Measurements from ENCODE around the gene GNL1.
A peak's percentile ranks its signal among the peaks of the same experiment; 100 is the strongest.

The GNL1 gene

GRCh38 chr6:30556066-30556905 is at the start of gene GNL1:
GNL1 (minus strand) TSS chr6:30556489; CDS start chr6:30556203, 286 bp downstream.
- peak; percentile 93 for DNase-seq (ENCODE audit: low spot score)

GRCh38 chr6:30603961-30604360 is 47.7 kb upstream of the GNL1 start:
- DNase-seq (ENCODE audit: low spot score) = no peak

GRCh38 chr6:30601815-30602641 is 45.7 kb upstream of the GNL1 start:
- no peak for DNase-seq (ENCODE audit: low spot score)

- no peak for DNase-seq (ENCODE audit: low spot score)
Measured at GRCh38 chr6:30601436-30601814, 45.1 kb upstream of the GNL1 start.

- DNase-seq (ENCODE audit: low spot score) = no peak
Measured at GRCh38 chr6:30600451-30600961, 44.2 kb upstream of the GNL1 start.

GRCh38 chr6:30599625-30600324 is 43.5 kb upstream of the GNL1 start:
- DNase-seq (ENCODE audit: low spot score) = no peak

- no peak for DNase-seq (ENCODE audit: low spot score)
Measured at GRCh38 chr6:30598912-30599624, 42.8 kb upstream of the GNL1 start.

- DNase-seq (ENCODE audit: low spot score) = peak; percentile 84
Measured at GRCh38 chr6:30597315-30598144, 41.2 kb upstream of the GNL1 start.

GRCh38 chr6:30592287-30592686 is 36.0 kb upstream of the GNL1 start:
- no peak for DNase-seq (ENCODE audit: low spot score)

GRCh38 chr6:30591008-30591407 is 34.7 kb upstream of the GNL1 start:
- DNase-seq (ENCODE audit: low spot score) = peak; percentile 43

GRCh38 chr6:30590509-30590908 is 34.2 kb upstream of the GNL1 start:
- DNase-seq (ENCODE audit: low spot score) = no peak

- no peak for DNase-seq (ENCODE audit: low spot score)
Measured at GRCh38 chr6:30589754-30590358, 33.6 kb upstream of the GNL1 start.

GRCh38 chr6:30583921-30584320 is 27.6 kb upstream of the GNL1 start:
- DNase-seq (ENCODE audit: low spot score) = no peak

- DNase-seq (ENCODE audit: low spot score) = no peak
Measured at GRCh38 chr6:30578051-30578450, 21.8 kb upstream of the GNL1 start.

GRCh38 chr6:30573113-30573512 is 16.8 kb upstream of the GNL1 start:
- no peak for DNase-seq (ENCODE audit: low spot score)

GRCh38 chr6:30572148-30572547 is 15.9 kb upstream of the GNL1 start:
- no peak for DNase-seq (ENCODE audit: low spot score)

GRCh38 chr6:30571762-30572082 is 15.4 kb upstream of the GNL1 start:
- DNase-seq (ENCODE audit: low spot score) = peak; percentile 21

GRCh38 chr6:30571075-30571761 is 14.9 kb upstream of the GNL1 start, which contains the start of gene ABCF1:
ABCF1 (plus strand) TSS chr6:30571442; CDS start chr6:30571488, 46 bp downstream.
- peak; percentile 99 for DNase-seq (ENCODE audit: low spot score)

- no peak for DNase-seq (ENCODE audit: low spot score)
Measured at GRCh38 chr6:30570740-30571074, 14.4 kb upstream of the GNL1 start.

- DNase-seq (ENCODE audit: low spot score) = no peak
Measured at GRCh38 chr6:30570263-30570662, 14.0 kb upstream of the GNL1 start.

Data from iPS-NIHi11 (cell line).